Measurements from ENCODE around the gene MYF5. TPM values are rescaled to one million over a fixed set of nuclear protein-coding genes. Genes with fewer than 3 reads are reported as not detected.

The MYF5 gene
- total and polyA plus RNA-seq, 2 of the 4 experiments (the other 2 are of a cell fraction): not detected

- Histone ChIP-seq H3K4me1 (ENCODE audit: control insufficient read depth, insufficient read depth, low read length) (peaks cover 2% of the 10 kb centered on the region; the same call in 1 of the 2 replicates), H2AK5ac (ENCODE audit: low read depth, low read length) (no peak within 1 kb of the TSS), H2BK15ac (ENCODE audit: low read depth, low read length) (no peak within 1 kb of the TSS), H3K4me3 (ENCODE audit: insufficient read depth, low read depth, low read length) (no peak within 1 kb of the TSS), H4K5ac (ENCODE audit: low read depth, low read length) (no peak within 1 kb of the TSS), H2AFZ (replicated peaks; ENCODE audit: low read length, poor library complexity) (peak within 1 kb of the TSS; percentile 84), H2BK20ac (ENCODE audit: low read depth, low read length) (no peak within 1 kb of the TSS), H2AK9ac (replicated peaks; ENCODE audit: low read depth, low read length, poor library complexity) (no peak within 1 kb of the TSS), H3K9me1 (ENCODE audit: insufficient read depth, low read length) (no peaks in the 10 kb centered on the region), H2BK120ac (ENCODE audit: low read depth, low read length) (no peak within 1 kb of the TSS), H3K79me1 (ENCODE audit: low read depth in 1 of 2, low read length in 2 of 2) (no peaks in the 10 kb centered on the region), H3K18ac (ENCODE audit: low read depth, low read length) (no peak within 1 kb of the TSS), H3K14ac (replicated peaks; ENCODE audit: low read depth, low read length) (no peak within 1 kb of the TSS), H3K23ac (ENCODE audit: low read depth, low read length) (no peak within 1 kb of the TSS), H3K4ac (ENCODE audit: low read depth, low read length) (no peak within 1 kb of the TSS), H3K27me3 (ENCODE audit: control insufficient read depth, insufficient read depth, low read length) (no peaks in the 10 kb centered on the region), H4K8ac (ENCODE audit: low read depth in 2 of 2, low read length in 2 of 2) (no peak within 1 kb of the TSS), H2BK5ac (ENCODE audit: low read depth, low read length, poor library complexity, severe bottlenecking) (no peak within 1 kb of the TSS), H3K36me3 (ENCODE audit: control insufficient read depth, insufficient read depth, low read length) (no peaks in the 10 kb centered on the region), H3K56ac (ENCODE audit: extremely low read depth, insufficient read depth, low read length) (no peak within 1 kb of the TSS), H3K9me3 (ENCODE audit: control insufficient read depth, insufficient read depth, low read length) (no peaks in the 10 kb centered on the region), H3K9ac (ENCODE audit: low read depth, low read length) (no peak within 1 kb of the TSS), H4K91ac (ENCODE audit: insufficient read depth, low read depth, low read length) (no peak within 1 kb of the TSS), H3K27ac (ENCODE audit: insufficient read depth, low read length) (no peak within 1 kb of the TSS), H4K20me1 (ENCODE audit: insufficient read depth, low read length) (no peaks in the 10 kb centered on the region), H3K4me2 (ENCODE audit: low read depth, low read length) (no peak within 1 kb of the TSS; the same call in 1 of the 2 replicates)
- DNase-seq (no peak), ATAC-seq (ENCODE audit: low read depth) (no peak)
- dilution Hi-C loops (cut with HindIII; ENCODE audit: low sequenced_read_pairs, unreplicated experiment): no loop called here
- TF ChIP-seq RAD21 (IDR thresholded peaks at IDR 0.05; ENCODE audit: low read length) (no peak), MXI1 (IDR thresholded peaks at IDR 0.05; ENCODE audit: borderline replicate concordance, low read depth, low read length) (no peak), CHD1 (IDR thresholded peaks at IDR 0.05; ENCODE audit: low read depth, low read length) (no peak), NFE2L2 (IDR thresholded peaks at IDR 0.05; ENCODE audit: low read depth, low read length) (no peak), MAFK (IDR thresholded peaks at IDR 0.05; ENCODE audit: low read depth, low read length) (no peak), POLR2A (IDR thresholded peaks at IDR 0.05; ENCODE audit: low read depth, low read length) (no peak), RFX5 (IDR thresholded peaks at IDR 0.05; ENCODE audit: low read depth, low read length) (no peak), BHLHE40 (IDR thresholded peaks at IDR 0.05; ENCODE audit: low read depth, low read length) (no peak), USF2 (IDR thresholded peaks at IDR 0.05; ENCODE audit: low read depth, low read length) (no peak), RCOR1 (IDR thresholded peaks at IDR 0.05; ENCODE audit: insufficient replicate concordance, low read length) (no peak), CEBPB (IDR thresholded peaks at IDR 0.05; ENCODE audit: low read depth, low read length) (no peak)
- ChIA-PET POLR2A (ENCODE audit: unreplicated experiment) (no interaction called here), CTCF (no interaction called here)
- in situ Hi-C loops (cut with MboI; ENCODE audit: low sequenced_read_pairs): no loop called here
- no CpG with 5 or more reads among the region's 4 CpGs for WGBS, 2 experiments (ENCODE audit: extremely low coverage in 2 of 2, insufficient read length in 1 of 2)
- BruUV-seq (replicated peaks): no TSS peak
- intact Hi-C loops (cut with micrococcal nuclease): no loop called here
These were observed 9.4 kb upstream of the MYF5 start, which contains the start of gene MYF6 for GRCh38 chr12:80707126-80707829. MYF6 (plus strand) TSS chr12:80707634; CDS start chr12:80707720, 86 bp downstream.
